Upper lobe of left lung (tissue), 6 donors: Measurements from ENCODE around the gene CMTR1. TPM values are rescaled to one million over a fixed set of nuclear protein-coding genes. Genes with fewer than 3 reads are reported as not detected.

ENCODE experiments used
- ATAC-seq, 2 donors: fragments of 200-7000 bp; cut with Tn5 transposase; one replicate each; pipeline ENCODE4 v1.9.1; 2022; ENCODE audit warnings: mild to moderate bottlenecking in 2 of 2, moderate library complexity in 2 of 2; ENCODE audit not compliant: low FRiP score in 2 of 2
- DNase-seq, 2 donors: peaks; one replicate each; pipeline ENCODE4 v3.0.0-alpha.2; 2019 to 2020
- H3K27ac ChIP-seq, 4 donors: fragments of 200-600 bp; sonication (generic); one replicate each; pipeline ENCODE4 v1.5.1; 2016 to 2019
- H3K27me3 ChIP-seq, 4 donors: fragments of 200-600 bp; sonication (generic); one replicate each; pipeline ENCODE4 v1.5.1; 2017 to 2019
- H3K36me3 ChIP-seq, 4 donors: fragments of 200-600 bp; sonication (generic); one replicate each; pipeline ENCODE4 v1.5.1; 2016 to 2019
- H3K4me1 ChIP-seq, 4 donors: fragments of 200-600 bp; sonication (generic); one replicate each; pipeline ENCODE4 v1.5.1; 2018 to 2019
- H3K4me3 ChIP-seq, 4 donors: fragments of 200-600 bp; sonication (generic); one replicate each; pipeline ENCODE4 v1.5.1; 2017 to 2019; ENCODE audit warnings: mild to moderate bottlenecking in 2 of 4, moderate library complexity in 1 of 4
- H3K9me3 ChIP-seq, 4 donors: fragments of 200-600 bp; sonication (generic); one replicate each; pipeline ENCODE4 v1.5.1; 2018 to 2019
- EP300 ChIP-seq, 4 donors: sonication (generic); formaldehyde crosslinking; IDR thresholded peaks; one replicate each; pipeline ENCODE4 v1.5.1; 2017; ENCODE audit warnings: antibody characterized with exemption in 4 of 4, control low read depth in 2 of 4
- POLR2A ChIP-seq, 4 donors: fragments of 450-650 bp; IDR thresholded peaks; one replicate each; pipeline ENCODE4 v1.5.1; 2016 to 2017; ENCODE audit warnings: antibody characterized with exemption in 4 of 4, mild to moderate bottlenecking in 2 of 4
- POLR2AphosphoS5 ChIP-seq, 2 donors: sonication (generic); formaldehyde crosslinking; IDR thresholded peaks; one replicate each; pipeline ENCODE4 v1.5.1; 2017; ENCODE audit warnings: antibody characterized with exemption in 2 of 2
- WGBS, 2 donors: methylation state at CpG; one replicate each; pipeline ENCODE4 v1.1.5; 2017 to 2018; 5-methylcytosine and 5-hydroxymethylcytosine counted together
- total RNA-seq, 6 donors: library from RNA; depleted of rRNA in 4 of 6; stranded (reverse); fragments of >200 nt in 4 of 6; gene quantifications; one replicate each; pipeline versions ENCODE4 v1.1.0 to v1.2.1, GENCODE V29; 2016 to 2021
- TF ChIP-seq, protein P1 (sequence below), 6 experiments: fragments of 450-650 bp in 4 of 6; fragments of 200-600 bp in 2 of 6; sonication (generic) in 2 of 6; IDR thresholded peaks; one replicate each; pipeline ENCODE4 v1.5.1; 2016 to 2019; ENCODE audit warnings: antibody characterized with exemption in 6 of 6
- donor health status: DM: no; HTN: no; CAD: no; lungs with moderate emphysema.
- donor health status: DM: no; HTN: yes; CAD: no; lungs with severe emphysema.

Gene CMTR1
- total RNA-seq, 6 donors from 2014 or later: 34.5 to 80.7 (median 38.1) TPM

DNA sequence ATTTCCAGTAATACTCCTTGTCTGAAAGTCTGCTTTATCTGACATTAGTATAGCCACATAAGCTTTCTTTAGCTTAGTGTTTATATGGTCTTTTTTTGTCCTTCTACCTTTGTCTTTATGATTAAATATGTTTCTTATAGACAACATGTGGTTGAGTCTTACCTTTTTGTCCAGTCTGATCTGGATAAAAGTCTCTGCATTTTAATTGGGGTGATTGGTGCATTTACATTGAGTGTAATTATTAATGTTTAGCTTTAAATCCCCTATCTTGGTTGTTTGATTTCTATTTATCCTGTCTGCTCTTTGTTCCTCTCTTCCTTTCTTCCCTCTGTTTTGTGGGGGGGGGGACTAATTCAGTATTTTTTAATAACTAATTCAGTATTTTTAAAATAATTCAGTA is 34.7 kb downstream of the CMTR1 start:
- peaks cover 0 to 7% (median 3%) of the 10 kb centered on the region in 4 donors for H3K9me3 ChIP-seq
- DNase-seq: no peak
- no peaks in the 10 kb centered on the region for H3K4me1 ChIP-seq
- H3K36me3 ChIP-seq: peaks cover 15 to 70% (median 29%) of the 10 kb centered on the region in 4 donors
- H3K27me3 ChIP-seq: no peaks in the 10 kb centered on the region
- no peak for ATAC-seq
- TF ChIP-seq, protein P1, sequence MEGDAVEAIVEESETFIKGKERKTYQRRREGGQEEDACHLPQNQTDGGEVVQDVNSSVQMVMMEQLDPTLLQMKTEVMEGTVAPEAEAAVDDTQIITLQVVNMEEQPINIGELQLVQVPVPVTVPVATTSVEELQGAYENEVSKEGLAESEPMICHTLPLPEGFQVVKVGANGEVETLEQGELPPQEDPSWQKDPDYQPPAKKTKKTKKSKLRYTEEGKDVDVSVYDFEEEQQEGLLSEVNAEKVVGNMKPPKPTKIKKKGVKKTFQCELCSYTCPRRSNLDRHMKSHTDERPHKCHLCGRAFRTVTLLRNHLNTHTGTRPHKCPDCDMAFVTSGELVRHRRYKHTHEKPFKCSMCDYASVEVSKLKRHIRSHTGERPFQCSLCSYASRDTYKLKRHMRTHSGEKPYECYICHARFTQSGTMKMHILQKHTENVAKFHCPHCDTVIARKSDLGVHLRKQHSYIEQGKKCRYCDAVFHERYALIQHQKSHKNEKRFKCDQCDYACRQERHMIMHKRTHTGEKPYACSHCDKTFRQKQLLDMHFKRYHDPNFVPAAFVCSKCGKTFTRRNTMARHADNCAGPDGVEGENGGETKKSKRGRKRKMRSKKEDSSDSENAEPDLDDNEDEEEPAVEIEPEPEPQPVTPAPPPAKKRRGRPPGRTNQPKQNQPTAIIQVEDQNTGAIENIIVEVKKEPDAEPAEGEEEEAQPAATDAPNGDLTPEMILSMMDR (IDR thresholded peaks at IDR 0.05): no peak
- TF ChIP-seq EP300 (IDR thresholded peaks at IDR 0.05): no peak
- TF ChIP-seq POLR2A (IDR thresholded peaks at IDR 0.05): no peak
- TF ChIP-seq POLR2AphosphoS5 (IDR thresholded peaks at IDR 0.05): no peak
- H3K4me3 ChIP-seq: no peak overlapping the region
- no peak overlapping the region for H3K27ac ChIP-seq

DNA sequence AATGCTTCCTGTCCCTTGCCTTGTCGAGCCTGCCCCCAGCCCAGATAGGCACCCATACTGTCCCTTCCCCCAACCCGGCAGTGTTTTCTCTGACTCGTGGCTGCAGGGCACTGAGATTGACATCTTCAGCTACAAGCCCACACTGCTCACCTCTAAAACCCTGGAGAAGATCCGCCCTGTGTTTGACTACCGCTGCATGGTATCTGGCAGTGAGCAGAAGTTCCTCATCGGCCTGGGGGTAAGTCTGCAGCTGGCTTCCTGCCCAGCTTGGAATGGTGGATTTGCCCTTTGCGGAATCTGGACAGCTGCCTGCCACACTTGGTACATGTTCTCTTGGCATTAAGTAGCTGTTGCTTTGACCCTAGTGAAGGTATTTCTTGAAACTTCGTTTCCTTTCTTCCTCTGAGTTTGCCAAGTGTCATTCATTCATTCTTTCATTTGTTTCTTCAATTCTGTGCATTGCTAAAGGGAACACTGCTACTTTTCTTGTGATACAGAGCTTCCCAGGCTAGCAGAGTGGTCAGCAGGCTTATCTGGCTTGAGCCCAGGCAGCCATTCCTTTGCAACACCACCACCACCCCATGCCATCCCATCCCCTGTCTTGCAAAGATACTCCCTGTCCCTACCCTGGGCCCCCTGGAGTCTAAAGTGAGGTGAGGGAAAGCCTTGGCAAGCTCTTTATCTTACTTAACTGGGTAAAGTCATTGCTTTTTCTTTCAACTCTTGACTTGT is 40.5 kb downstream of the CMTR1 start:
- Histone ChIP-seq H3K9me3 (no peaks in the 10 kb centered on the region), H3K4me3 (no peak overlapping the region), H3K27me3 (no peaks in the 10 kb centered on the region), H3K27ac (no peak overlapping the region), H3K36me3 (peaks cover 24 to 91% (median 71%) of the 10 kb centered on the region in 4 donors), H3K4me1 (no peaks in the 10 kb centered on the region)
- ATAC-seq: no peak
- 53 to 68% methylated on average over 4 to 8 of the region's 8 CpGs for WGBS, 2 donors
- no peak for DNase-seq
- TF ChIP-seq POLR2AphosphoS5 (IDR thresholded peaks at IDR 0.05): no peak
- TF ChIP-seq, protein P1 (IDR thresholded peaks at IDR 0.05): no peak
- no peak for TF ChIP-seq POLR2A (IDR thresholded peaks at IDR 0.05)
- no peak for TF ChIP-seq EP300 (IDR thresholded peaks at IDR 0.05)

DNA sequence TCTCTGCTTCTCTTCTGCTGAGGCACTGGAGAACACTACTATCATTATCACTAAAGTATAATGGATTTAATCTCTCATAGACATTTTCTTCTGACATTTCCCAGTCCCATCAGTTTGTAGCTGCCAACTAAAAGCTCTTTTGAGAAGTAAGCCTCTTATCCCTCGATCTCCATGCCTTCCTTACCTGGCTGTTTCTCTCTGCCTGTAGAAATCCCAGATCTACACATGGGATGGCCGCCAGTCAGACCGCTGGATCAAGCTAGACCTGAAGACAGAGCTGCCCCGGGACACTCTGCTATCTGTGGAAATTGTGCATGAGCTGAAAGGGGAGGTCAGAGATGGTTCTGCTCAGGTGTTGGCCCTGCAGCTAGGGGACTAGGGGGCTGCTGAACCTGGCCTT is 41.3 kb downstream of the CMTR1 start:
- Histone ChIP-seq H3K27me3 (no peaks in the 10 kb centered on the region), H3K9me3 (no peaks in the 10 kb centered on the region), H3K4me1 (no peaks in the 10 kb centered on the region), H3K4me3 (no peak overlapping the region), H3K27ac (no peak overlapping the region), H3K36me3 (peaks cover 24 to 95% (median 79%) of the 10 kb centered on the region in 4 donors)
- TF ChIP-seq EP300 (IDR thresholded peaks at IDR 0.05) (no peak), POLR2A (IDR thresholded peaks at IDR 0.05) (no peak), POLR2AphosphoS5 (IDR thresholded peaks at IDR 0.05) (no peak)
- TF ChIP-seq, protein P1 (IDR thresholded peaks at IDR 0.05): no peak
- DNase-seq (no peak), ATAC-seq (no peak)
- WGBS, 2 donors: 95 to 97% methylated on average over 4 of the region's 4 CpGs

DNA sequence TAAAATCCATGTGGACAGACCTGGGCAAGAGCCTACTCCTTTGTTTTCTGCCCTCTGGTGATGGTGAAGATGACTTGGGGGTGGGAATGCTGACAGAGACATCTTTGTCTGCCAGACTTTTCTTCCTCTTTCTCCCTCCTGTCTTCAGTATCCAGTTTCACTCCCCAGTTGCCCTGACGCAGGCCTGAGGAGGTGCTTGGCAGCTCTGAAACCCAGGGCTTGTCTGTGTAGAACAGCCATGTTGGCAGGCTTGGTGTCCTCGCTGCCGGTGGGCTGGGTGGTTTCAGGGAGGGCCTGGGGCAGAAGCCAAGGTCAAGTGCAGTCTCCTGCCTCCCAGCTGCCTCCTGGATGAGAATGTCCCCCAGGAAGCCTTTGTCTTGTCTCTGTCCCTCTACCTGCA is 44.2 kb downstream of the CMTR1 start:
- TF ChIP-seq EP300 (IDR thresholded peaks at IDR 0.05): no peak
- no peak for TF ChIP-seq POLR2AphosphoS5 (IDR thresholded peaks at IDR 0.05)
- TF ChIP-seq, protein P1 (IDR thresholded peaks at IDR 0.05): no peak
- TF ChIP-seq POLR2A (IDR thresholded peaks at IDR 0.05): no peak
- peaks cover 18 to 100% (median 89%) of the 10 kb centered on the region in 4 donors for H3K36me3 ChIP-seq
- ATAC-seq (no peak), DNase-seq (no peak)
- H3K27me3 ChIP-seq: no peaks in the 10 kb centered on the region
- 84 to 95% methylated on average over 3 of the region's 3 CpGs for WGBS, 2 donors
- no peak overlapping the region for H3K4me3 ChIP-seq
- H3K9me3 ChIP-seq: no peaks in the 10 kb centered on the region
- no peak overlapping the region for H3K27ac ChIP-seq
- no peaks in the 10 kb centered on the region for H3K4me1 ChIP-seq
